Measurements from ENCODE around the gene KLF16.

- TF ChIP-seq CREB5 (CRISPR knock-in tag; IDR thresholded peaks at IDR 0.05; ENCODE audit: low read depth), result no peak
- TF ChIP-seq PPARA (CRISPR knock-in tag; IDR thresholded peaks at IDR 0.05; ENCODE audit: borderline replicate concordance), result no peak
Observed at GRCh38 chr19:1839658-1840540, 23.5 kb downstream of the KLF16 start.
